T1000 (cell line): ENCODE data around the gene MAN2A1.

ENCODE experiments used
- DNase-seq: peaks from one replicate; lab custom pipeline; 2025; ENCODE audit warnings: mixed read lengths; lab: John Stamatoyannopoulos, UW

The MAN2A1 gene

DNA sequence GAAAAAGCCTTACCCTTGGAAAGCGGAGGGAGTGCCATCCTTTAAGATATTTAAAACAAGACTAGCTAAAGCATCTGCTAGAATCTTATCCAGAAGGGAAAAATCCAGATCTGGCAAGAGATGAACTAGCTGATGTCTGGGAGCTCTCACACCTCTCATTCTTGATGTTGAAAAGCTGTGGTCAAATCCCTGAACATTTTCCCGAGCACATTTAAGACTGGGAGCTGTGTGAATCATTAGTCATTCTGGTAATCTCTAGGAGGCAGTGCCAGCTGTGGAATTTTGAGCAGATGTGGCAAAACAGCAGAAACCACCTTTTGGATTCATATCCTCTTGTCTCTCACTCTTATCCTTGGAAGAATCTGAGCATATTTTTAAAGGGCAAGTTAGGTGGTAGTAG lies 218.0 kb downstream of the MAN2A1 start:
- no peak for DNase-seq

DNA sequence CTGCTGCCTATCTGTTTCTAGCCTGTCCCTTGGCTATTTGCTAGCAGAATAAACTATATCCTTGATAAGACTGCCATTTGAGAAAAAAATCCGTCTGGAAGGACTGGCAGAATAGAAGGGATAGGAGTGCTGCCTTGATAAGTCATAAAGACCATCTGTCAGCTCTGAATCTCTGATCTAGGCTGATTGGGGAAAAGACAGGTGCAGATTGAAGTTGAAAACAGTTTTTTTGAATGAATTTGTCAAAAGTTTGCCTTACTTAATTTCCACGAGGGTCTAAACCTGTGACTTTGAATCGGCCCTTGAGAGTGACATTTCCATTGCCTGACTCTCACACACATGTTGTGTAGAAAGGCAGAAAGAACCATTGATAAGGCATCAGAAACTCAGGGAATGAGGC lies 218.6 kb downstream of the MAN2A1 start:
- no peak for DNase-seq

DNA sequence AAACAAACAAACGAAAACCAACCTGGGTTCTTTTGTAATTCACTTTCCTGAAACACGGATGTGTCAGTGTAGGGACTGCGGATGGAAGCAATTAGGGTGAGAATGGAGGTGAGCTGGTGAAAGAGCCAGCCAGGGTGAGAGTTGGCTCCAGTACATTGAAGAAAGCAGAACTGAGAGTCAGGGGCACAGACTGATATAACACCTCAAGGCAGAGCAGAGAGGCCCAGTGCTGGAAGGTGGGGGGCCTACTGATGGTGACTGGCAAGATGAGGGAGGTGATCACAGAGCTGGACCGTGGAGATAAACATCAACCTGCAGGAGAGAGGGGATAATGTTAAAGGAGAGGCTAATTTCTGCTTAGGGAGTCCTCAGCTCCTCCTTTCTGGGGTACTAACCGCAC lies 221.1 kb downstream of the MAN2A1 start:
- DNase-seq: no peak

GRCh38 chr5:109911731-109912130 lies 222.0 kb downstream of the MAN2A1 start:
- no peak for DNase-seq

- no peak for DNase-seq
These were observed 225.2 kb downstream of the MAN2A1 start for GRCh38 chr5:109914906-109915305.

DNA sequence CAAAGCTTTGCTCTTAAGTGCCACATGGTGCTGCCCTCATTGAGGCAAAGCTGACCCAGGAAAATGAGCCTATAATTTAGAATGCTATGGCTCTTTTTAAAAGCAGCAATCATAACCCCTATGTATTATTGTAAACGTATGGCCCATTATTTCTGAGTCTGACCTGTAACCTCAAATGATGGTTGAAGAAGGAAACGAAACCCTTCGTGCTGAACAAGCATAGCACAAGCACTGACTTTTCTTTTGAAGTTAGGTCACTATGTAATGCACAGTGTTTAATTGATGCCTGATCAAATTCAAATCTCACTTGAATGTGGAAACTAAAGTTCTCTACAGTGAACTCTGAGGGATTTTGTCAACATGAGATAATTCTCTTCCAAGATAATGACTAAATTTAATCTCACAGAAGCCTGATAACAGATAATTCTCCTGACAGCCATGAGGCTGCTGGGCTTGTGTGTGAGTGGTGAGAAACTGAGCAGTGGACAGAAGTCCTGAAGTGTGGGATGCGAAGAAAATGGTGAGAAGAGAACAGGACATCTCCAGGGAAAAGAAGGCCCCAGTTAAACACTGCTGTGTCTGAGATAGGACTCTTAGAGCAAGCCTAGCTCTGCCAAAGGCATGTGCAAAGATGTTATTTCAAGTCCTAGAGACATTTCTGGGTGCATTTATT lies 226.9 kb downstream of the MAN2A1 start:
- DNase-seq: no peak
